H1 (cell line): ENCODE measurements around the gene XYLB. TPM values are rescaled to one million over a fixed set of nuclear protein-coding genes. Genes with fewer than 3 reads are reported as not detected.

ENCODE experiments used
- CTCF ChIA-PET: fragments of 300-600 bp; sonication (Branson Sonifier 250); formaldehyde crosslinking; loops from one replicate; lab custom pipeline; 2021; ENCODE audit not compliant: partially characterized antibody; lab: Charles Lee
- POLR2A ChIA-PET: fragments of 300-600 bp; sonication (Branson Sonifier 250); formaldehyde crosslinking; loops from one replicate; lab custom pipeline; 2021; ENCODE audit warnings: inconsistent platforms; ENCODE audit not compliant: partially characterized antibody; lab: Charles Lee
- DNase-seq, 2 experiments: peaks; one replicate each; pipeline versions ENCODE4 v3.0.0 to v3.0.0-alpha.2; 2010 to 2022; ENCODE audit warnings: low spot score in 2 of 2, low read depth in 1 of 2, mixed read lengths in 1 of 2
- FAIRE-seq: peaks from 2 replicates; lab custom pipeline; 2011; peaks lifted over from hg19 to GRCh38; lab: Jason Lieb, UNC
- H2AFZ ChIP-seq: 2 replicates; pipeline ENCODE4 v1.8.1; 2012; ENCODE audit warnings: low read length, inconsistent platforms
- H2AK5ac ChIP-seq: 2 replicates; pipeline ENCODE4 v1.6.1; 2013; ENCODE audit warnings: low read depth, low read length
- H2BK120ac ChIP-seq: replicated peaks from 2 replicates; pipeline ENCODE3; 2013; ENCODE audit warnings: low read depth, low read length, inconsistent platforms
- H2BK12ac ChIP-seq: 2 replicates; pipeline ENCODE4 v1.6.1; 2013; ENCODE audit warnings: low read depth, low read length
- H2BK15ac ChIP-seq: 2 replicates; pipeline ENCODE4 v1.6.1; 2013; ENCODE audit warnings: low read length
- H2BK20ac ChIP-seq: 2 replicates; pipeline ENCODE4 v1.6.1; 2013; ENCODE audit warnings: low read length
- H2BK5ac ChIP-seq: 2 replicates; pipeline ENCODE4 v1.6.1; 2013; ENCODE audit warnings: low read depth, low read length
- H3K14ac ChIP-seq: 2 replicates; pipeline ENCODE4 v1.6.1; 2013; ENCODE audit warnings: inconsistent platforms; ENCODE audit not compliant: insufficient read length
- H3K18ac ChIP-seq: 2 replicates; pipeline ENCODE4 v1.6.1; 2013; ENCODE audit warnings: low read length; ENCODE audit errors: extremely low read depth
- H3K23ac ChIP-seq: 2 replicates; pipeline ENCODE4 v1.6.1; 2013; ENCODE audit warnings: inconsistent platforms; ENCODE audit not compliant: insufficient read length
- H3K23me2 ChIP-seq: 2 replicates; pipeline ENCODE4 v1.6.1; 2013; ENCODE audit warnings: low read depth, low read length
- H3K27ac ChIP-seq: 2 replicates; pipeline ENCODE4 v1.6.1; 2011; ENCODE audit warnings: low read depth, low read length, inconsistent platforms
- H3K27me3 ChIP-seq, 4 experiments: replicated peaks in 1 of 4; 1 replicate in 1 of 4; 2 replicates in 3 of 4; pipeline versions ENCODE4 v1.6.1 to v1.8.1; 2011 to 2013; ENCODE audit warnings: low read length in 3 of 4, mild to moderate bottlenecking in 3 of 4, inconsistent platforms in 2 of 4, mixed read lengths in 2 of 4, moderate library complexity in 1 of 4; ENCODE audit not compliant: control insufficient read depth in 3 of 4, insufficient read depth in 3 of 4; ENCODE audit errors: extremely low read depth in 1 of 4
- H3K36me3 ChIP-seq, 4 experiments: 2 replicates each; pipeline versions ENCODE4 v1.6.1 to v1.8.1; 2011 to 2013; ENCODE audit warnings: mild to moderate bottlenecking in 4 of 4, low read length in 3 of 4, moderate library complexity in 2 of 4, control low read depth in 1 of 4, inconsistent platforms in 1 of 4; ENCODE audit not compliant: insufficient read depth in 4 of 4, control insufficient read depth in 2 of 4
- H3K4ac ChIP-seq: replicated peaks from 2 replicates; pipeline ENCODE3; 2013; ENCODE audit warnings: low read length, low read depth, mixed read lengths, inconsistent platforms; ENCODE audit not compliant: insufficient read length
- H3K4me1 ChIP-seq, 4 experiments: replicated peaks in 1 of 4; 1 replicate in 1 of 4; 2 replicates in 3 of 4; pipeline versions ENCODE4 v1.6.1 to v1.8.1; 2011 to 2013; ENCODE audit warnings: low read length in 3 of 4, inconsistent platforms in 2 of 4, mixed read lengths in 1 of 4; ENCODE audit not compliant: insufficient read depth in 4 of 4, control insufficient read depth in 3 of 4
- H3K4me2 ChIP-seq, 2 experiments: 2 replicates each; pipeline versions ENCODE4 v1.6.1 to v1.8.1; 2011 to 2013; ENCODE audit warnings: low read depth in 2 of 2, low read length in 2 of 2, control low read depth in 1 of 2, inconsistent platforms in 1 of 2, mild to moderate bottlenecking in 1 of 2; ENCODE audit not compliant: insufficient read depth in 1 of 2
- H3K4me3 ChIP-seq, 4 experiments: fragments of 200-600, 300-600 bp in 1 of 4; sonication (generic), shearing (Covaris generic), sonication (Bioruptor Twin) in 1 of 4; 2 replicates each; pipeline versions ENCODE4 v1.5.1 to v1.8.1; 2011 to 2016; ENCODE audit warnings: low read length in 4 of 4, low read depth in 3 of 4, control low read depth in 2 of 4, inconsistent platforms in 2 of 4, mild to moderate bottlenecking in 2 of 4, mixed read lengths in 1 of 4, moderate library complexity in 1 of 4; ENCODE audit not compliant: insufficient read depth in 2 of 4; ENCODE audit errors: extremely low read depth in 1 of 4
- H3K56ac ChIP-seq: replicated peaks from 2 replicates; pipeline ENCODE3; 2013; ENCODE audit warnings: low read depth, mild to moderate bottlenecking, mixed read lengths, low read length, inconsistent platforms; ENCODE audit not compliant: insufficient read length
- H3K79me1 ChIP-seq: 2 replicates; pipeline ENCODE4 v1.6.1; 2013; ENCODE audit warnings: low read depth, low read length, control low read depth
- H3K79me2 ChIP-seq, 2 experiments: 2 replicates each; pipeline versions ENCODE4 v1.6.1 to v1.8.1; 2012 to 2013; ENCODE audit warnings: low read length in 2 of 2, mild to moderate bottlenecking in 2 of 2, inconsistent platforms in 1 of 2; ENCODE audit not compliant: insufficient read depth in 2 of 2, control insufficient read depth in 1 of 2
- H3K9ac ChIP-seq, 4 experiments: replicated peaks in 1 of 4; 1 replicate in 1 of 4; 2 replicates in 3 of 4; pipeline versions ENCODE4 v1.6.1 to v1.8.1; 2011 to 2013; ENCODE audit warnings: low read depth in 3 of 4, low read length in 3 of 4, control low read depth in 2 of 4, mild to moderate bottlenecking in 2 of 4, moderate library complexity in 2 of 4, inconsistent platforms in 1 of 4; ENCODE audit errors: extremely low read depth in 1 of 4
- H3K9me3 ChIP-seq, 2 experiments: 2 replicates each; pipeline versions ENCODE4 v1.6.1 to v1.8.1; 2012 to 2013; ENCODE audit warnings: mild to moderate bottlenecking in 2 of 2, moderate library complexity in 2 of 2, control low read depth in 1 of 2, inconsistent platforms in 1 of 2, low read depth in 1 of 2, low read length in 1 of 2, mixed read lengths in 1 of 2; ENCODE audit not compliant: insufficient read depth in 2 of 2
- H4K20me1 ChIP-seq, 2 experiments: replicated peaks in 1 of 2; 2 replicates each; pipeline versions ENCODE3 to v1.8.1; 2011 to 2013; ENCODE audit warnings: inconsistent platforms in 2 of 2, low read length in 2 of 2, mild to moderate bottlenecking in 1 of 2; ENCODE audit not compliant: insufficient read depth in 2 of 2, control insufficient read depth in 1 of 2
- H4K5ac ChIP-seq: 2 replicates; pipeline ENCODE4 v1.6.1; 2013; ENCODE audit warnings: low read length, low read depth, mixed read lengths, inconsistent platforms; ENCODE audit not compliant: insufficient read length
- H4K8ac ChIP-seq: 2 replicates; pipeline ENCODE4 v1.8.0; 2013; ENCODE audit warnings: mild to moderate bottlenecking, moderate library complexity, low read length, inconsistent platforms; ENCODE audit not compliant: insufficient read depth; ENCODE audit errors: extremely low read depth
- H4K91ac ChIP-seq: replicated peaks from 2 replicates; pipeline ENCODE3; 2013; ENCODE audit warnings: low read length, mixed read lengths, inconsistent platforms; ENCODE audit not compliant: insufficient read length
- BCL11A ChIP-seq, 2 experiments: IDR thresholded peaks; one replicate each; pipeline ENCODE4 v1.6.1; 2011; ENCODE audit warnings: low read depth in 2 of 2, low read length in 2 of 2, mild to moderate bottlenecking in 2 of 2
- CTBP2 ChIP-seq: IDR thresholded peaks from 2 replicates; pipeline ENCODE4 v1.7.0; 2011; ENCODE audit warnings: borderline replicate concordance, mild to moderate bottlenecking, moderate library complexity, mixed read lengths, low read length; ENCODE audit not compliant: insufficient read depth, insufficient read length
- HDAC2 ChIP-seq, 2 experiments: fragments of 300-600 bp in 1 of 2; sonication (generic) in 1 of 2; IDR thresholded peaks; 2 replicates each; pipeline ENCODE4 v1.6.1; 2011 to 2012; ENCODE audit warnings: low read depth in 2 of 2, low read length in 2 of 2, mild to moderate bottlenecking in 2 of 2, moderate library complexity in 2 of 2, borderline replicate concordance in 1 of 2, inconsistent platforms in 1 of 2
- JUN ChIP-seq: IDR thresholded peaks from 2 replicates; pipeline ENCODE4 v1.6.1; 2011; ENCODE audit warnings: low read depth, mild to moderate bottlenecking, improper control_type of control experiment, low read length
- POLR2AphosphoS5 ChIP-seq: IDR thresholded peaks from 2 replicates; pipeline ENCODE4 v1.6.1; 2011; ENCODE audit warnings: low read depth, low read length
- SIRT6 ChIP-seq: IDR thresholded peaks from one replicate; pipeline ENCODE4 v1.7.1; 2012; ENCODE audit warnings: low read length, inconsistent platforms
- SP2 ChIP-seq: IDR thresholded peaks from 2 replicates; pipeline ENCODE4 v1.6.1; 2012; ENCODE audit warnings: mild to moderate bottlenecking, low read length, inconsistent platforms
- TAF1 ChIP-seq: IDR thresholded peaks from 2 replicates; pipeline ENCODE4 v1.6.1; 2011; ENCODE audit warnings: mild to moderate bottlenecking, low read depth, low read length
- WGBS, 2 experiments: shearing (Covaris generic) in 1 of 2; methylation state at CpG; one replicate each; pipeline versions ENCODE4 v1.1.6 to v1.1.7; 2013 to 2015; ENCODE audit warnings: low lambda C conversion rate in 2 of 2, mixed read lengths in 2 of 2, inconsistent platforms in 1 of 2, low coverage in 1 of 2, missing lambda C conversion rate in 1 of 2; ENCODE audit not compliant: insufficient replicate concordance in 2 of 2, insufficient coverage in 1 of 2, insufficient read length in 1 of 2; ENCODE audit errors: extremely low coverage in 1 of 2, missing lambda C conversion rate in 1 of 2; 5-methylcytosine and 5-hydroxymethylcytosine counted together
- polyA plus RNA-seq, 7 experiments: library from polyadenylated mRNA; depleted of rRNA in 3 of 7; stranded (reverse) in 5 of 7; unstranded in 2 of 7; fragments of >200 nt in 5 of 7; fragments of 200-250 nt in 2 of 7; gene quantifications; 1 replicate in 5 of 7; 2 replicates in 1 of 7; 4 replicates in 1 of 7; pipeline versions ENCODE4 v1.2.1 to v1.2.3, GENCODE V29; 2011 to 2013; ENCODE audit warnings: missing spikeins in 2 of 7, mixed read lengths in 2 of 7
- total RNA-seq: library from RNA; stranded (reverse); fragmentation: NEBNext Ultra II Directional; extraction: Animal tissue kit (Norgen Biotek cat#: 25700); gene quantifications from 2 replicates; pipeline ENCODE4 v1.2.1, GENCODE V29; 2021

The XYLB gene
- total and polyA plus RNA-seq, 2 of the 8 experiments (the other 6 are each of a cell fraction or from before 2014, with no cell fraction given) = 1.7 to 5.5 TPM

GRCh38 chr3:38370149-38370548, 23.6 kb downstream of the XYLB start:
- Histone ChIP-seq H3K27me3 (no peaks in the 10 kb centered on the region), H2BK12ac (no peak overlapping the region), H2AK5ac (no peak overlapping the region), H4K5ac (no peak overlapping the region), H3K9ac (no peak overlapping the region), H2BK15ac (no peak overlapping the region), H2AFZ (no peak overlapping the region), H3K4me3 (no peak overlapping the region), H3K23ac (no peak overlapping the region), H3K4me1 (no peaks in the 10 kb centered on the region; a peak in 1 of 7 replicates), H3K27ac (no peak overlapping the region), H3K4me2 (no peak overlapping the region), H3K79me1 (no peaks in the 10 kb centered on the region), H3K18ac (no peak overlapping the region), H3K9me3 (peaks cover 4 to 8% of the 10 kb centered on the region in 2 experiments; a peak in 2 of 4 replicates), H4K91ac (no peak overlapping the region), H3K23me2 (no peaks in the 10 kb centered on the region), H4K20me1 (no peaks in the 10 kb centered on the region), H3K56ac (no peak overlapping the region), H4K8ac (no peak overlapping the region), H3K14ac (no peak overlapping the region), H3K4ac (no peak overlapping the region), H2BK120ac (no peak overlapping the region), H3K36me3 (peaks cover 0 to 8% (median 5%) of the 10 kb centered on the region in 4 experiments; a peak in 3 of 8 replicates), H3K79me2 (no peaks in the 10 kb centered on the region), H2BK5ac (no peak overlapping the region), H2BK20ac (no peak overlapping the region)
- no peak for TF ChIP-seq BCL11A (IDR thresholded peaks at IDR 0.05; ENCODE audit: low read depth in 2 of 2, low read length in 2 of 2)
- no peak for TF ChIP-seq TAF1
- TF ChIP-seq POLR2AphosphoS5 = no peak
- no peak for TF ChIP-seq SIRT6
- TF ChIP-seq CTBP2 = no peak
- no peak for TF ChIP-seq JUN
- no peak for TF ChIP-seq HDAC2 (IDR thresholded peaks at IDR 0.05; ENCODE audit: borderline replicate concordance in 1 of 2, low read depth in 2 of 2, low read length in 2 of 2)
- TF ChIP-seq SP2 = no peak
- 63% methylated on average over 2 of the region's 2 CpGs; no CpG with 5 or more reads in 1 of the 2 experiments for WGBS, 2 experiments
- FAIRE-seq = no peak
- no peak for DNase-seq
- ChIA-PET POLR2A (no interaction called here), CTCF (interaction anchor here (1.2 kb wide), 1 partner anchor 8 kb away, joined by 7 read pairs; no protein-coding TSS in a partner anchor)
